Measurements from ENCODE around the gene PLA2G4E. TPM values are rescaled to one million over a fixed set of nuclear protein-coding genes. Genes with fewer than 3 reads are reported as not detected.

Gene PLA2G4E
- total RNA-seq, 1 donor from 2014 or later: not detected

DNA sequence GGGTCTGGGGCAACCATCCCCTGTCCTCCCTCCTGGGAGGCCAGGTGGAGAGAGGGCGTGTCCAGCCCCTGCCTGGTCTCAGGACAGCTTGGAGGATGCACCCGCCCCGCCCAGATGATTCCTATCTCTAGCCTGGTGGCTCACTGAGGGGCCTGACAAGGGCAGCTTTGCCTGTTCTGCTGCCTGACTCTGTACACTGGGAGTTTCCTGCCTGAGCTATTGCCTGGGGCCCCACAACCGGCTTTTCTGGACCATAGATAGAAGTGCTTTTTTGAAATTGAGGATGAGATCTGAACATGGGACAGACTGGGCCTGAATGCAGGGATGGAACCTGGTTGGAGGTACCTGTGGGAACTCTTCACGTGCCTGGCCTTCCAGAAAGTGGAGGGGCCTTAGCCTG lies 751 bp upstream of the PLA2G4E start:
- DNase-seq (ENCODE audit: extremely low read depth, low read depth, low spot score): no peak

DNA sequence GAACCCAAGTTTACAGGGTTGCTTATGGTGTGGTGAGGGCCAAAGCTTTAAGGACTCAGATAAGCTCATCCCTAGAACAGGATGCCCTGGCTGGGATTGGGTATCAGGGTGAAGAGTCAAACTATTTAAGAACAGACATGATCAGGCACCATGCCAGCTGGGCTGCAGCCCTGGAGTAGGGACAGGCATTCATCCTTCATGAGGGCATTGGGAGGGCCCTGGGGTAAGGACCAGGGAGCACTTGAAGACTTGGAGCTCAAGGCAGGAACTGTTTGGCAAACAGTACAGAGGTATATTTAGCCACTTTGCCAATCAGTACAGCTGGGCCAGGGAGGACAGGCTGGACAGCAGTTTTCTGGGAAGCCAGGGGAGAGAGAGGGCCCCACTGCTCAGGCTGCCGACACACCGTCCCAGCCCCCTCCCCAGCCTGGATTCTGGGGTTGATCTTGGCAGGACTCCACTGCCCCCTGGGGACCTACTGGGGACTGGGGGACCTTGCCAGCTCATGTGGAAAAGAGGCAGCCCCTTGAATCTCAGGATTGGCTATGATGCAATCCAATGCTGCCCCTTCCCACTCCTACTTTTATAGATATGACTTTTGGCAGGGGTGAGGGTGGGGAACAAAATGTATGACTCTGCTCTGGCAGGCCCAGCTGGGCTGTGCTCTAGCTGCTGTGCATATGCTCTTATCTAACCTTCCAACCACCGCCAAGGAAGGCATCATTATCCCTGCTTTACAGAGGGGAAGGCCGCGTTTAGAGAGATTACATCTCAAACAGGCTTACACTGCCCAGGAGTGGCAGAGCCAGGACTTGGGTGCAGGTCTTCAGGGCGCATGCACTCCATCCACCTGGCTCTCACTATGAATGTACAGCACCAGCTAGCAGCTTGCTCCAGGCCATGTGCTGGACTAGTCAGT lies 2.3 kb downstream of the PLA2G4E start:
- no peak for DNase-seq (ENCODE audit: extremely low read depth, low read depth, low spot score)

DNA sequence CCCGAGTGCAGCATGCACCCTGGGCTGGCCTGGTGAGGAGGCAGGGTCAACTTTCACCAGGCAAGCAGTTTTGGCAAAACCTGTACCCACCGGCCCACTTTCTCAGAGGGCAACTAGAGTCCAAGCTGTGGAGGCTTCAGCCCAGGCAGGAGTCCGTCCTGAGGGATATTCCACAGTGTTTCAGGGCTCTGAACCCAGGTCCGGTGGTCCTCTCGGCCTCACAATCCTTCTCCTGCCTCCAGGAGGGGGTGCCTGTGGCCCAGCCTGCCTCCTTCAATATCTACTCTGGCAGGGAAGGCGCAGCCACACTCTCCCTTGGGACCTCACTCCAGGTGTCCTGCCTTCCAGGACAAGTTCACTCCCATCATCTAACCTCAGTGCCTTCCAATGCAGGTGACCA lies 3.9 kb downstream of the PLA2G4E start:
- no peak for DNase-seq (ENCODE audit: extremely low read depth, low read depth, low spot score)

DNA sequence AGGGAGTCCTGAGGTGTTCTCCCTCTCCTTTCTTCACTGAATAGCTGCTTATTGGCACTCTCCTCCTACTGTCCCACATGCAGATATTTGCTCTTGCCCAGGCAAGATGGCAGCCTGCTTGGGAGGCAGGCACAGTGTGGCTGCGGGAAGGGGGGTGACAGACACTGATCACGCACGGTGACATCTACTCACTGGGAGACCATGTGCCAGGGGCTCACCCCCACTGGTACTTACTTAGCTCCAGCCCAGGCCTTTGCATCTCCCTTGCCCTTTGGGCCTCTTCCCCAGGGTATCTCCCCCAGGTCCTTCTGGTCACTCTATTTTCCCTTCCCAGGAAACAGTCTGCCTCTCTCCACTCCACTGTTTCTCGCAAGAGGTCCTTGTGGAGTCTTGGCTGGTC lies 6.4 kb downstream of the PLA2G4E start:
- DNase-seq (ENCODE audit: extremely low read depth, low read depth, low spot score): no peak

DNA sequence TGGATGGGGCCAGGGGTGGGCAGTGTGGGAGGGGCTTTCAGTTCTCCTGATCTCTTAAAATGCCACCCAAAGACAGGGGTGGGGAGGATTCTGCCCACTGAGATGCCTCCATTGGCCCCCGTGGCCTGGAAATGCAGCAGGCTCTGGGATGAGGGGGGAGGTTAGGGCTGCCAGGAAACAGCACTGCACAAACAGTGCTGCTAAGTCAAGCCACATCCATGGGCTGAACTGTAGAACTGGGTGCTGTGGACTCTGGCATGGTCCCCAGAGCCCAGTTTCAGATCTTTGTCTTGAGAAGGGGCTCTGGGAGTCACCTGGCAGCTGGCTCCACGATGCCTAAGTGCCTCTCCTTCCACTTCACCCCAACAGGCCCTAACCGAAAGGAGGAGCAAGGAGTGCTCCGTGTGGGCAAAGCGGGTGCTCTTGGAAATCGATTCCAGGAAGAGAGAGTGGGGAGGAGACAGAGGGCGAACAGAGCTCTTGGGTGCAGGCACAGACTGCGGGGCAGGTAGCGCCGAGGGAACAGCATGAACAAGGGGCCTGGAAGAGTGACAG lies 7.8 kb downstream of the PLA2G4E start:
- DNase-seq (ENCODE audit: extremely low read depth, low read depth, low spot score): no peak

DNA sequence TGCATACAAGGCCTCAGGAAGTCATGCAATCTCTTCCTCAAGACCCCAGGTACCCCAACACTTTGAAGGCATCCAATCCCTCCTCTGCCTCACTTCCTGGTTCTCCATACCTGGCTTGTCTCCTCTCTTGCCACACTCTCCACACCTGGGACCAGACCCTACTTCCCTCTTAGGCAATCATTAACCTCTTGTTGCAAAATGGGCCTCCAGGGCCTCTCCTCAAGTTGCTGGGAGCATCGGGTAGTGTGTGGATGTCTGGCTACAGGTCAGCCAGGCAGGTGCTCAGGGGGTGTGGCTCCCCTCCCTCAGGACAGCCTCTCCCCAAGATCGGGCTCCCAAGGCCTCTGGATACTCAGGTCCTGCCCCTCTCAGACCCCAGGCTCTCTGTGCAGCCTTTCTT lies 8.6 kb downstream of the PLA2G4E start:
- DNase-seq (ENCODE audit: extremely low read depth, low read depth, low spot score): no peak

DNA sequence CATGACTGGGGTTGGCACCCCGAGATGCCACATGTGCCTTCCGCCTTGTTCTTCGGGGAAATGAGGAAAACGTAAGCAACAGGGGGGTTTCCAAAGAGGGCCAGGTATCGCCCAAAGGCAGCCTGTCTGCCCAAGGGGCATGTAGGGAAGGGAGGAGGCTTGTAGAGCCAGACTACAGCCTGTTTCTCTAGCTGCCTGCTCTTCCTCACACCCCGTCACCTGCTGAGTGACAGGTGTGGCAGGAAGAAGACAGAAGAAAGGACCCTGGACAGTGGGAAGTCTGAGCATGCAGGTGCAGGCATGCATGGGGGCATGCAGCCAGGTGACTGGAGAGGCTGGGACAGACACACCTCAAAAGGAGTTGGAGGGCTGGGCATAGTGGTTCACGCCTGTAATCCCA lies 9.8 kb downstream of the PLA2G4E start:
- no peak for DNase-seq (ENCODE audit: extremely low read depth, low read depth, low spot score)

DNA sequence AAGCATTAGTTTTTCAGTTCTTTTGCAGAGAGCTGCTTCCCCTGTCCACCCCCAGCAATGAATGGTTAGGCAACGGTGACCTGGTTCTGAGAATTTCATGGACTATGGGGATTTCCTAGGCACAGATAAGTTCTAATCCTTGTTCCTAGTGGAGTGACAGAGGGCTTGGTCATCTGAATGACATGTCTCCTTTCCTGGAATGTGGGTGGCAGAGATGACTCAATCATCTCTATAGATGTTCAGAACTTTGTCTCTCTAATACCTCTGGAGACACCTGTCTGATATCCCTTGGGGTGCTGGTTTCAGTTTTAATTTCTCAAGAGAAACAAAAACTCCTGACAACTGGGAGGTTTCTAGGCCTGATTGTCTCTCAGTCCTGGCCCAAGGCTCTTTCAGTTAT lies 10.4 kb downstream of the PLA2G4E start:
- no peak for DNase-seq (ENCODE audit: extremely low read depth, low read depth, low spot score)

DNA sequence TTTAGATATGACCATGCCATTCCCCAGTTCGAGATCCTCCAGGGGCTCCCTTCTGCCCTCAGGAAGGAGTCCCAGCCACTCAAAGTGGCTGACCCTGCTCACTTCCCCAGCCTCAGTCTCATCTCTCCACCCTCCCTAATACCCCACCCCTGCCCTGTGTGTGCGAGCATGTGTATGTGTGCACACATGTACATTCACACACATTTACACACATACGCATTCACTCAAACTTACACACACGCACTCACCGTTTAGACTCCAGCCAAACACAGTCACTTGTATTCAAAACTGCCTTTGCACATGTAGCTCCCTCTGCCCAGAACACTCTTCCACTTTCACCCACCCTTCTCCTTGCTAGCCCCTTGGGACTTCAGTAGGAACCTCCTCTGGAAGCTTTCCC lies 11.4 kb downstream of the PLA2G4E start:
- no peak for DNase-seq (ENCODE audit: extremely low read depth, low read depth, low spot score)

DNA sequence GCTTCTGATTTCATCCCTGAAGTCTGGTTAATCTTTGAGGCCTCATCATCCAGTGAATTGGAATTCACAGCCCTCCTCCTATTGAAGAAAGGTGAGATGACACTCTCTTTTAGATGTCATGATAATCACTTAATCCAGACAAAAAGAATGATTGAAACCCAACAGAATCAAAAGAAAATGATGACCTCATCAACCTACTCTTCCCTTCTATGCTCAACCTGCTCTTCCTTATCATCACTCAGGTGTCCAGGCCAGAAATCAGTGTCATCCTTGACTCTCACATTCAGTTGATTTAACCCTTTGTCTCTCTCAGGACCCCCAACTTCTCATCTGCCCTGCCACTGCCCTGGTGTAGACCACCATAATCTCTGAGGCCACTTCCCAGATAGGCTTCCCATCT lies 11.8 kb downstream of the PLA2G4E start:
- no peak for DNase-seq (ENCODE audit: extremely low read depth, low read depth, low spot score)

DNA sequence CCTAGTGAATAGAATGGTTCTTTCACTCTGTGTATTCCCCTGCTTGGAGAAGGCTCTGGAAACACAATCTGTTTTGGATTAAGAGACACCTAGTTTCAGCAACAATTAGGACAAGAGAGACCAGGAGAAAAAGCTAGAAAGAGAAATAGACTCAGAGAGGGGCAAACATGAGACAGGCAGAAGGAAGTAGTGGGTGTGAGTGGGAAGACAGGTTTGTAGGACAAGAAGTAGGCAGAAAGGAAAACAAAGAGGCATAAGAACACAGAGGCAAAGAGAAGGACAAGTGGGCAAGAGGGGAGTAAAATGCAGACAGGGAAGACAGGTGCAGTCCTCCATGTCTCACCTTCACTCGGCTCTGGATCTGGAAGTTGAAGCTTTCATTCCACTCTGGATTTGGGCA lies 13.5 kb downstream of the PLA2G4E start:
- DNase-seq (ENCODE audit: extremely low read depth, low read depth, low spot score): no peak

DNA sequence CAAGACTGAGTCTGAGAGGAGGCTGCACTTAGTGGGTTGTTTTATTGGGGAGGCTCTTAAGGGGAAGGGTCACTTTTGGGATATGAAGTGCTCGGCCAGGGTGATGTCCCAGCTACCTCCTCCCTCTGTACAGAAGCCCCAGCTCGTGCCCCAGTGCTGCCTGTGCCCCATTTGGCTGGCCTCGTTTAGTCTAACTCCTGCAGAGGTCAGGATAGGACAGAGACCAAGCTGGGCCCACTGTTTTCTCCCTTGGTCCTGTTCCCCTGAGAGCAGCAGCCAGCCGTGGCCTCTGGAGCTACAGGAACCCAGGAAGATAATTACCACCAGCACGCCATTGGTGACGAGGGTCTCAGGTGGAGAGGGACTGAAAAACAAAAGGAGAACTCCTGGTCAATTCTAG lies 18.5 kb downstream of the PLA2G4E start:
- DNase-seq (ENCODE audit: extremely low read depth, low read depth, low spot score): no peak

DNA sequence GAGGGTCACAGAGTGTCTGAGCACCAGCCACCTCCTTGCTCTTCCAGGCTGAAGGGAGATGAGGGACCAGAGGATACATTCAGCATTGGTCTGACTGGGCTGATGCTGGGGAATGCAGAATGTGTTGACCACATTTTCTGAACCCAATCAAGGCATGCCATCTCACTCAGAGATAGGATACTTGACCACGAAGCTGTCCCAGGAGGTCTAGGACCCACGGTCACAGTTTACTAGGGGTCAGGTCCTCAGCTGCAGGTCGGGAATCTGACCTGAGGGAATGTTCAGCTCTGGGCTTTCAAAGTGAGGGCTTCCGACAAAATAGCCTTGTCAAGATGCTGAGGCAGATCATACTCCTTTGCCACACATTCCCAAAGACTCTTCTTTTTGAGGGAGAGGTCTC lies 19.6 kb downstream of the PLA2G4E start:
- DNase-seq (ENCODE audit: extremely low read depth, low read depth, low spot score): no peak

DNA sequence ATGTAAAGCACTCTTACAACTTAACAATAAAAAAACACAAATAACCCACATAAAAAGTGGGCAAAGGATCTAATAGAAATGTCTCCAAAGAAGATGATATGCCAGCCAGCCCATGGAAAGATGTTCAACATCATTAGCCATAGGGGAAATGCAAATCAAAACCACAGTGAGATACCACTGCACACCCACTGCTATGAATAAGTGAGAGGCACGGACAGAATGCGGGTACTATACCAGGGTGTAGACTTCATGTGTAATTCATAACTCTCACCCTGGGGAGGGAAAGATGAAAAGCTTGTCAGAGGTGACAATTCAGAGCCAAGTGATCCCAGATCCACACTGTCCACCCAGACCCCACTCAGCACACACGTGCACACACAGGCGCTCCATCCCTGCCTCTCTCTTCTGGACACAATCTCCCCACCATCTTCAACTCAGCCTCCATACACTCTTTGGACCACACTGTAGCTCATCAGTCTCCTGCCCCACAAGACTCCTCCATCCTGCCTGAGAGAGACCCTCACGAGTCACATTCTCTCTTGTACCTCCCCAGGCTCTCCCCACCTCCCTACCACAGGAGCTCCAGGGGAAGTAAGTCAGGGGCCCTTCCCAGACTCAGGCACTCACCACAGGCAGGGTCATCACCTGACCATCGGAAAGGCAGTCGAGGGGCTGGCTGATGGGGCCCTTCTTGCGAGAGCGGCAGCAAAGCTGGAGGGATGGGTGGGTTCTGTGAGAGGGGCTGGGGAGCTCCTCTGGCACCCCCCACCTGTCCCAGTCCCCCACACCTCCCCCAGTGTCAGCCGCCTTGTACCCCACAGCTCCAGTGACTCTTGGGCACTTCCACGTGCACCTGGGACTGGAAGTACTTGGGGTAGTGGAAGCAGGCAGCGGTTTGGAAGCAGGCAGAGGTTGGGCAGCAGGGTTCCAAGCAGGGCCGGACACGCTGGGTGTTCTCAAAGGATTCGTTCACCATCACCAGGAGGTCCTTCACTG lies 21.3 kb downstream of the PLA2G4E start:
- DNase-seq (ENCODE audit: extremely low read depth, low read depth, low spot score): no peak

DNA sequence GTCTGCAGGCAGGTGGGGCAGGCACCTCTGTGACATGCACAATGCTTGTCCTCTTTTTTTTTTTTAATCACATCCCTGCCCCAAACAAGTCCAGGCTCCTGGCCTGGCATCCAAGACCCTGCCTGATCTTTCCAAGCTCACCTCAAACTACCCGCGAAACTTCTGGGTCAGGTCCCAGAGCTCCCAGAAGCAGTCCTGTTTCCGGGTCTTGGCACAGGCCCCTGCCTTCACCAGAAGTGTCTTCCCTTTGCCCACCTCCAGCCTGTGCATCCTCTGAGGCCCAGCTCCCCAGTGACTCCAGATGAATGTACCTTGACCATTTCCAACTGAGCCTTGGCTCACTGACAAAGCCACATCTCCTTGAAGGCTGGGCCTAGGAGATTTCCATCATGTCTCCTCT lies 23.0 kb downstream of the PLA2G4E start:
- no peak for DNase-seq (ENCODE audit: extremely low read depth, low read depth, low spot score)

DNA sequence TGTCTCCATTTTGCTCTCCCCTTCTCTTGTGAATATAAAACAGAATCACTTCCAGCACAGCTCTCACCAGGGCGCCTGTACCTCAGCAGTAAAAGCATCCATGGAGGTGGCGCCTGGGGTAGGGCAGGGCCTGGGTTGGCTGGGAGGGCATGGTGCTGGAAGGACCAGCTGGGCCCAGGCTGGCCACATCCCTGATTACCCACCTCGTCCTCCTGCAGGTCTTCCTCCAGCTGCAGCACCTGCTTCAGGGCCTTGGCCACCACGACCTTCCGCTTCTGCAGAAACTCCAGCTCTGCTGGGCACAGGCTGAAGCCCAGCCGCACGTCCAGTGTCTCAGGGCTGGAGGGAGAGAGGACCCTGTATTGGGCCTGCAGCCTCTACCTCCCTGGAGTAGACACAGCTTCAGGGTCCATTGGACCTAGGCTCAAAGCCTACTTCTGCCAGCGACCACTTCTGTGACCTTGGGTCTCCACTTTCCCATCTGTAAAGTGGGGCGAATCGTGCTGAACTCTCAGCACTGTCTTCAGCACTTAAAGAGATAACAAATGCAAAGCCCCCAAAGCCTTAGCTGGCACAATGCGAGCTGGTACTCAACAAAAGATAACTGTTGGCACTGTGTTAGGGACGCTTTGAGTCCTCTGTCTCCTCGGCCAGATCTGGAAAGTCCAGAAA lies 23.8 kb downstream of the PLA2G4E start:
- DNase-seq (ENCODE audit: extremely low read depth, low read depth, low spot score): no peak

DNA sequence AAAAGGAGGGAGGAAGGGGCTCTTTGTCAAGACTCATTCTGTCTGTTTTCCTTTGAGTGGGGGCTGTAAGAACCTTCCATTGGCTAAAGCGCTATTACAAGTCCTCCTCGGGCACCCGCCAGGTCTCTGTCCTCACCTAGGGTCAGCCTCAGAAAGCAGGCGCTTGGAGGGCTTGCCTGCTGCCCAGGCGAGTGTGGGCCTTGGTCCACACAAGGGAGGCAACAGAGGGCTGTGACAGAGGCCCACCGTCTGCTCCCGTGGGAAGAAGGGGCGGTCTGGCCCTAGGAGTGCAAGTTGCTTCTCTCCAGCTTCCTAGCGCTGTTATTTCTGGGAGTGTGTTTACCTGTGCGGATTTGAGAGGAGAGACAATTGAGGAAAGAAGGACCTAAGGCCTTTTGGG lies 24.5 kb downstream of the PLA2G4E start:
- DNase-seq (ENCODE audit: extremely low read depth, low read depth, low spot score): no peak

DNA sequence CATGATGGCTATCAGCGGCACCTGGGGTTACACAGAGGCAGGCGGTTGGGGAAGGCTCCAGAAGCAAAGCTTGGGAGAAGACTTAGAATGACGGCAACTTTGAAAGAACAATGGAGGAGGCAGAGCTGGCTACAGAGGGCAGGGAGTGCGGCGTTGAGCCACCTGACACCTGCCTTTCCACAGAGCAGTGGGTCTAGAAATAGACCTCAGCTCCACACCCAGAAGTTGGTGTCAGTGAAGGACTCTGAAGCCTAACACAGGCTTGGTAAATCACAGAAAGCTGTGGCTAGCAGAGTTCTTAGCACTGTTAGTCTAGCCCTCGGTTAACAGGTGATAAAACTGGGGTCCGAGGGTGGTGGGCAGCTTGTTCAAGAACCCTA lies 25.4 kb downstream of the PLA2G4E start:
- no peak for DNase-seq (ENCODE audit: extremely low read depth, low read depth, low spot score)

DNA sequence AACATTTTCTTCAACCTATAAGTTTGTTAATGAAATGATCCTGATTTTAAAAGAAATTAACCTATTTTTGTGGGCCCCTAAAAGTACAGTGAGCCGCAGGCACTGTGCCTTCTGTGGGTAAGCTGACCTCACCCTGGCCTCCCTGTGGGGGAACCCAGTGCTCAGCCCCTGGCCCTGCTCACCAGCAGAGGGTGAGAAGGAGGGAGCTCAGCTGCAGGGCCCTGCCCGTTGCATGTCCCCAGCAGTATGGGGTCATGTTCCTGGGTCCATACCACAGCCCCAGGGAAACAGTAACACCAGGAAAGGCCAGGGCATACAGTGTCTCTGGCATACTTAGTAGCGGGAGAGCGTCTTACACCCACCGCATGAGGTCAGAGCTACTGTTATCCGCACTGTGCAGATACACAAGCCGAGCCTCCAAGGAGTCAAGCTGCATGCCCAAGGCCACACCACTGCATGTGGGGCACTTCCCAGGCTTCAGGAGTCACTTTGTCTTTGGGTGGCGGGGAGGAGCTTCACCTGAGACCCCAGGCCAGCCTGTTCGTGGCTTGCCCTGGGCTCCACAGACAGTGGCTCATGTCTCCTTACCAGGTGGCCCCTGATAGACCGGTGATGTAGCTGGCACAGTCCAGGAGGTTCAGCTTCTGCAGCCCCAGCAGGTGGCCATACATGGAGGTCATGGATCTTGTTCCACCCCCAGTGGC lies 25.9 kb downstream of the PLA2G4E start:
- no peak for DNase-seq (ENCODE audit: extremely low read depth, low read depth, low spot score)

DNA sequence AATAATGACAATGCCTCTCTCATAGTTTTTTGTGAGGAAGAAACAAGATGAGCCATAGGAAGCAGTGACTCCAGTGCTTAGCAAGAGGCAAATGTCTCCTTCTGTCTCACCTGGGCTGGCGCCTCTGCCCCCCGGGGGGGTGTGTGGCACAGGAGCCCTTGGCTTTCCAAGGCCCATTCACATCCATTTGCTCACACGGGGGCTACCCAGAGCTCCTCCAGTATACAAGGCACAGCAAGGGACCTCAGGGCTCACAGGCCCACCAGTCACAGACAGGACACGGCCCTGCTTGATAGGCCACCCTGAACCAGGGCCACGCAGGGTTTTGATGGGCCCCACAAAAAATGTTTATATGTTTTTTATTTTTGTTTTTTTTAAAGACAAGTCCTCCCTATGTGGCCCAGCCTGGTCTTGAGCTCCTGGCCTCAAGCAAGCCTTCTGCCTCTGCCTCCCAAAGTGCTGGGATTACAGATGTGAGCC lies 26.6 kb downstream of the PLA2G4E start:
- no peak for DNase-seq (ENCODE audit: extremely low read depth, low read depth, low spot score)

All from glomerular endothelial cell (primary cell).